GM18508 (cell line): Measurements from ENCODE around the gene GGA1.
"Not testable (repeated sequence)": the region's sequence is repeated elsewhere in the genome, so short reads cannot be mapped to it uniquely, and the experiment has no call there.

Experiments
- ATAC-seq: cut with Tn5 transposase; IDR thresholded peaks from one replicate; pipeline ENCODE4 v1.9.1; 2021; ENCODE audit warnings: moderate number of reproducible peaks; ENCODE audit not compliant: insufficient read depth, unreplicated experiment

The GGA1 gene

DNA sequence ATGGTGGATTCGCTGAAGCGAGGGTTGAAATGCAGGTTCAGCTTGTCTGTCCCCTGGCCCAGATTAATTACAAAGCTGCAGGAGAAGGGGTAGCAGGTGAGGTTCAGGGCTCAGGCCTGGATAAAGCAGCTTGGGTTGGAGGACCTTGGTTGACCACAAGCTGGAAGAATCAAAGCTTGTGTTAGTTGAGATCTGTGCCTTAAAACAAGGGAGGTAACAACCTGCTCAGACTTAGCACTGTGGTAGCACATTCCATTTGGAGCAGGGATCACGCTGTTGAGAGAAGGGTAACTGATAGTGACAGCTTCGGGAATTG lies 38.0 kb upstream of the GGA1 start:
- ATAC-seq: no peak

- ATAC-seq: no peak
These were observed 37.2 kb upstream of the GGA1 start for GRCh38 chr22:37571258-37571991.

- no peak for ATAC-seq
These were observed 36.7 kb upstream of the GGA1 start for GRCh38 chr22:37571992-37572373.

GRCh38 chr22:37575490-37576003 lies 33.1 kb upstream of the GGA1 start:
- no peak for ATAC-seq

DNA sequence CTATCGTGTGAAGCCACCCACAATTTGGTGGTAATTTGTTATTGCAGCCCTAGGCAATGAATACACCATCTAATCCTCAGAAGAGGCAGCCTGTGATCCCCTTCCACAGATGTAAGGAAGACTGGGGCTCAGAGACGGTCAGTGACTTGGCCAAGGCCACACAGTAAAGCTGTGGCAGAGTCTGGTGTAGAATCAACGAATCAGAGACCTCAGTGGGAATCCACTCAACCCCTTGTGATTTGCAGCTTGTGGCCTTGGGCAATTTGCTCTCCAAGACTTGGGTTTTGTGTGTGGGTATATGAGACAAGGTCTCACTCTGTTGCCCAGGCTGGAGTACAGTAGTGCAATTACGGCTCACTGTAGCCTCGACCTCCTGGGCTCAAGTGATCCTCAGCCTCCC lies 30.6 kb upstream of the GGA1 start:
- no peak for ATAC-seq

- ATAC-seq: no peak
These were observed 27.1 kb upstream of the GGA1 start for GRCh38 chr22:37581504-37581903.

GRCh38 chr22:37582526-37582925 lies 26.1 kb upstream of the GGA1 start:
- ATAC-seq: no peak

GRCh38 chr22:37588546-37589215 lies 20.0 kb upstream of the GGA1 start:
- no peak for ATAC-seq

DNA sequence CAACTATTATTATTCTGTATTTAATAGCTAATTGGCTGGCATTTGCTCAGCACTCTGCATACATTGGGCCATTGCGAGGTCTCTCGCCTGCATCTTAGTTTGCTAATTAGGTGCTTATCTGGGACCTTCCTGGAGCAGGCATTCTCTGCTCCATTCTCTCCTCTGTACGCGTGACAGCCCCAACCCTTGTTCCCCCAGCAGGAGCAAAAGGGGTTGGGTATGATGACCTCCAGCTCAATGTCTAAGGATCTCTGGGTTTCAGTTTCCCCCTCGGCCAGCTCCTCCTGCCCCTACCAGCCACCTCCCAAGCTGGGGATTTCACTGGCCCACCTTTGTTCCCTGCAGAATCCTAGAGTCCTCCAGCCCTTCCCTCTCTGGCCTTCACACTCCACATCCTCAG lies 19.0 kb upstream of the GGA1 start:
- no peak for ATAC-seq

DNA sequence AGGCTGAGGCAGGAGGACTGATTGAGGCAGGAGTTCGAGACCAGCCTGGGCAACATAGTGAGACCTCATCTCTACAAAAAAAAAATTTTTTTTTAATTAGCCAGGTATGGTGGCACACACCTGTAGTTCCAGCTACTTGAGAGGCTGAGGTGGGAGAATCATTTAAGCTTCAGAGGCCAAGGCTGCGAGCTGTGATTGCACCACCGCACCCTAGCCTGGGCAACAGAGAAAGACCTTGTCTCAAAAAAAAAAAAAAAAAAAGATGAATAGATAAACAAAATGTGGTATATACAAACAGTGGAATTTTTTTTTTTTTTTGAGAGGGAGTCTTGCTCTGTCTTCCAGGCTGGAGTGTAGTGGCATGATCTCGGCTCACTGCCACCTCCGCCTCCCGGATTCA lies 17.6 kb upstream of the GGA1 start:
- ATAC-seq: not testable (repeated sequence)

GRCh38 chr22:37591823-37592404 lies 16.7 kb upstream of the GGA1 start:
- no peak for ATAC-seq

DNA sequence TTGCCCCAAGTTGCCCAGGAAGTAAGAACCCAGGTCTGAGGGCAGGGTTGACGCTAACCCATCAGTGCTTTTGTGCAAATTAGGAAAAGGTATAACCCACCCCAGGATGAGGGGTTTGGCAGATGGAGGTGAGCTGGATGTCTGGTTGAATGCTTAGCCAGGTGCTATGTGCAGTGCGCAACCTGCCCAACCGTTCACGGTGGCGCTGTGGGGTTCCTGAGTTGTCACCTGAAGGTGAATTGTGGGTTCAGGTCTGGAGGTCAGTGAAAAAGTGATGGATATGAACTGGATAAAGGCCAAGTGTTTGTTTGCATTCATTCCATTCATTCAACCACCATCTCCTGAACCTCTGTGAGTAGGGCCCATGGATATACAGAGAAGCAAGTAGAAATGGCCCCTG lies 14.4 kb upstream of the GGA1 start:
- no peak for ATAC-seq

- no peak for ATAC-seq
These were observed 9.5 kb upstream of the GGA1 start for GRCh38 chr22:37599153-37599552.

GRCh38 chr22:37601203-37601539 lies 7.5 kb upstream of the GGA1 start:
- no peak for ATAC-seq

- ATAC-seq: no peak
These were observed 6.8 kb upstream of the GGA1 start for GRCh38 chr22:37601540-37602442.

- not testable (repeated sequence) for ATAC-seq
These were observed 5.9 kb upstream of the GGA1 start for GRCh38 chr22:37602546-37603277.

DNA sequence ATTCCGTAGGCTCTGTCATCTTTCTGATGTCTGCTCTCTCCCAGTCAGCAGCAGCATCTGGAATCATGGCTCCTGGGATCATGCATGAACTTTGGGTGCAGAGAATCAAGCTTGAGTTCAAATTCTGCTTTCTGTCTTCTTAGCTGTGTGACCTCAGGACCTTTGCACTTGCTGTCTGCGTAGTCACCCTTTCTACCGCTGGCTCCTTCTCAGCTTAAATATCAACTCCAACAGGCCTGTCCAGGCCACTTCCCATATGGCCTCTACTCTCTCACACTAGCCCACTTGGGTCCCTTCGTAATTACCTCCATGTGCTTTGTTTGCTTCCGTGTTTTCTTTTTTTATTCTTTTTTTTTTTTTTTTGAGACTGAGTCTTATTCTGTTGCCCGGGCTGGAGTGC lies 4.6 kb upstream of the GGA1 start:
- no peak for ATAC-seq

DNA sequence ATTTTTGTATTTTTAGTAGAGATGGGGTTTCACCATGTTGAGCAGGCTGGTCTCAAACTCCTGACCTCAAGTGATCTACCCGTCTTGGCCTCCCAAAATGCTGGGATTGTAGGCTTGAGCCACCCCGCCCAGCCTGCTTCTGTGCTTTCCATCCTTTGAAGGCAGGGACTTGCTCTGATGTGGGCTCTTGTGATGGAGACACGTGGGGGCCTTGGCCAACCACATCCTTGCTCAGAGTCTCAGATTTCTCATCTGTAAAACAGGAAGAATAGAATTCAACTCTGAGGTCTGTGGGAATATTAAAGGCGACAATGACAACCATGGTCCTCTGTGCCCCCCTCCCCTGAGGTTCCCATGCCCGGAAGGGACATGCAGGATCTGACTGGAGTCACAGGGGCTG lies 3.8 kb upstream of the GGA1 start:
- no peak for ATAC-seq

DNA sequence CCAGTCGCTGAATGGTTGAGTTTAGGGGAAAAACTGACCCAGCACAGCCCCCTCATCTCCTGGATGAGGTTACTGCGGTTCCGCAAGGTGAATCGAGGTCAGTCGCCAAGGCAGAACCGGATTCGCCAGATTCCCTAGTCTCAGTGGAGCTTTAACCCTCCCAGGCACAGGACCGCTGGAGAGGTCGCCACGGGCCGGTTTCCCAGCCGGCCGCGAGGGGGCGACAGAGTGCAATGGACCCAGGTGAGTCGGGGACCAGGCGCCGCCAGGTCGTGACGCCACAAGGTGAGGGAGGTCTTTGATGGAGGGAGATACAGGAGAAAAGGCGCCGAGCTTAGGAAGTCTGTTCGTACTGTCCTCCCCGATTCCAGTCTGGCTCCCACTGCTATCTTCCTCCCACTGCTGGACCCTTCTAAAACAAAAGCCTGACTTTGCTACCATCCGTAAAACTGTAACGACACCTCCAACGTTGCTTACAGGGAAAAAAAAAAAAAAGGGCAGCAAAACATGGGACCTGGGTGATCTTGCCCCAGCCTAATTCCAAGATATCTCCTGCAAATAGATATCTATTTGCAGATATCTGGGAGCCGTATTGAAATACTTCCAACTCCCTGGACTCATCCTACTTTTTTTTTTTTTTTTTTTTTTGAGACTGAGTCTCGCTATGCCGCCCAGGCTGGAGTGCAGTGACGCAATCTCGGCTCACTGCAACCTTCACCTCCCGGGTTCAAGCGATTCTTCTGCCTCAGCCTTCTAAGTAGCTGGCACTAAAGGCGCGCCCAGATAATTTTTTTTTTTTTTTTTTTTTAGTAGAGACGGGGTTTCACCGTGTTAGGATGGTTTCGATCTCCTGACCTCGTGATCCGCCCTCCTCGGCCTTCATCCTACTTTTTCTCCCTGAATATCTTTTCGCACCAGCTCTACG lies 1.4 kb upstream of the GGA1 start:
- no peak for ATAC-seq
